ENCODE data around the gene ZNF562.

Gene ZNF562

GRCh38 chr19:9674663-9675357, at the start of gene ZNF562:
TSS of gene ZNF562 (minus strand) at chr19:9675100. CDS start at chr19:9660744, 14,356 bp downstream.
- peak; percentile 76 to 89 for DNase-seq
- H3K4me1 ChIP-seq, result no peaks in the 10 kb centered on the region
- peaks cover 0 to 24% (median 3%) of the 10 kb centered on the region in 3 donors for H3K9me3 ChIP-seq
- no peaks in the 10 kb centered on the region for H3K27me3 ChIP-seq
- no peak for TF ChIP-seq CTCF (IDR thresholded peaks at IDR 0.05)
- H3K36me3 ChIP-seq, result peaks cover 11 to 26% (median 25%) of the 10 kb centered on the region in 3 donors
- peak within 1 kb of the TSS; percentile 71 to 86 for H3K4me3 ChIP-seq
- peak within 1 kb of the TSS; percentile 91 to 93 for H3K27ac ChIP-seq
- intact Hi-C loops (cut with DNase I; ENCODE audit: low total_unique reads), result loop anchor here (2.0 to 10.0 kb wide), 2 partner anchors 50 to 94 kb away; partner anchors contain the start of genes ZNF561 and ZNF846

DNA sequence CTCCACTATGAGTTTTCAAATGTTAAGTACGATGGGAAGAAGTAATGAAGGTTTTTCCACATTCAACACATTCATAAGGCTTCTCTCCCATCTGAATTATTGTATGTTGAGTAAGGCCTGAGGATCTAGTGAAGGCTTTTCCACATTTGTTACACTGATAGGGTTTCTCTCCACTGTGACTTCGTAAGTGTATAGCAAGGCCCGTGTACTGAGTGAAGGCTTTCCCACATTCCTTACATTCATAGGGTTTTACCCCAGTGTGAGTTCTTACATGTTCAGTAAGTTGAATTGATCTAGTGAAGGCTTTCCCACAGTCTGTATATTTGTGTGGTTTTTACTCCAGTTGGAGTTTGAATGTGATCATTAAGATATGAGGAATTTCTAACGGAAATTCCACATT, 49.3 kb upstream of the ZNF562 start:
- DNase-seq, result no peak
- H3K4me1 ChIP-seq, result no peaks in the 10 kb centered on the region
- peaks cover 0 to 15% (median 0%) of the 10 kb centered on the region in 3 donors for H3K9me3 ChIP-seq
- no peak overlapping the region for H3K4me3 ChIP-seq
- H3K27me3 ChIP-seq, result no peaks in the 10 kb centered on the region
- H3K27ac ChIP-seq, result no peak overlapping the region
- H3K36me3 ChIP-seq, result no peaks in the 10 kb centered on the region
- intact Hi-C loops (cut with DNase I; ENCODE audit: low total_unique reads), result no loop called here
- no peak for TF ChIP-seq CTCF (IDR thresholded peaks at IDR 0.05)

DNA sequence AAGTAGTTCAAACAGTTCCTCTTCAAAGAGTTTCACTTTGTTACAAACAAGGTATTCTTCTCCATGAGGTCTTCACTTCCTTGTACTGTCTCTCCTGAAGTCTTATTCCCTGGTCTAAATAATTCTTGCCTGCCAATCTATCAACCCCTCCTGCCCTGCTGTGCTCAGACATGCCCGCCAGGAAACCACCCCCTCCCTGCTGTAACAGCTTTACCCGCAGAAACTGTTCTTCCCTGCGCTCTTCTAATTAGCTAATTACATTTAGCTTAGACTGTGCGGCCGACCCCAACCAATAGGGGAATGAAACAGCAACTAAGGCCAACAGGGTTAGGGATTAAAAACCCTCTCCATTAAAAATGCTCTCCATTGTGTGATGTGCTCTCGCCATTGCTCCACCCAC, 47.0 kb upstream of the ZNF562 start:
- Histone ChIP-seq H3K4me1 (no peaks in the 10 kb centered on the region), H3K4me3 (no peak overlapping the region), H3K27me3 (no peaks in the 10 kb centered on the region), H3K27ac (no peak overlapping the region), H3K36me3 (no peaks in the 10 kb centered on the region), H3K9me3 (peaks cover 0 to 15% (median 0%) of the 10 kb centered on the region in 3 donors)
- no peak for DNase-seq
- no peak for TF ChIP-seq CTCF (IDR thresholded peaks at IDR 0.05)
- intact Hi-C loops (cut with DNase I; ENCODE audit: low total_unique reads), result no loop called here

GRCh38 chr19:9720541-9720940, 45.6 kb upstream of the ZNF562 start:
- no peaks in the 10 kb centered on the region for H3K4me1 ChIP-seq
- TF ChIP-seq CTCF (IDR thresholded peaks at IDR 0.05), result no peak
- no peak overlapping the region for H3K27ac ChIP-seq
- H3K36me3 ChIP-seq, result no peaks in the 10 kb centered on the region
- DNase-seq, result no peak
- no peaks in the 10 kb centered on the region for H3K27me3 ChIP-seq
- no peak overlapping the region for H3K4me3 ChIP-seq
- peaks cover 0 to 15% (median 0%) of the 10 kb centered on the region in 3 donors for H3K9me3 ChIP-seq
- intact Hi-C loops (cut with DNase I; ENCODE audit: low total_unique reads), result no loop called here

DNA sequence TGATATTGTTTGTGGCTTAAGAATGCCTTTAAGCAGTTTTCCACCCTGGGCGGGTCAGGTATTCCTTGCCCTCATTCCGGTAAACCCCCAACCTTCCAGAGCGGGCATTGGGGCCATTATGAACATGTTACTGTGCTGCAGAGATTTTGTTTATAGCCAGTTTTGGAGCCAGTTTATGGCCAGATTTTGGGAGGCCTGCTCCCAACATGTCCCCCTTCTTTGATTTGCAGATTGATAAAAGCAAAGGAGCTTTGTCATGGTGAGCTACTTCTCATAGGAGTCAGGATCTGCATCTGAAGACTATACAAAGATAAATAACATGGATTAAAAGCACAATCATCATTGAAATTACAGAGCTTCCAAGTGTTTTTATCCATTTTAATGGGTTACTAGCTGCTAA, 36.9 kb upstream of the ZNF562 start:
- DNase-seq, result no peak
- no peaks in the 10 kb centered on the region for H3K27me3 ChIP-seq
- no peak overlapping the region for H3K4me3 ChIP-seq
- no peaks in the 10 kb centered on the region for H3K4me1 ChIP-seq
- peaks cover 0 to 21% (median 12%) of the 10 kb centered on the region in 3 donors for H3K9me3 ChIP-seq
- no peak overlapping the region for H3K27ac ChIP-seq
- intact Hi-C loops (cut with DNase I; ENCODE audit: low total_unique reads), result no loop called here
- TF ChIP-seq CTCF (IDR thresholded peaks at IDR 0.05), result no peak
- no peaks in the 10 kb centered on the region for H3K36me3 ChIP-seq
